Cerebellar cortex (tissue), 1 donor: ENCODE data around the gene TMEM17.
"Not testable (repeated sequence)": the region's sequence is repeated elsewhere in the genome, so short reads cannot be mapped to it uniquely, and the experiment has no call there.

Source experiments
- DNase-seq: peaks from one replicate; pipeline ENCODE4 v3.0.0-alpha.2; 2015; ENCODE audit warnings: low spot score

TMEM17 gene, protein sequence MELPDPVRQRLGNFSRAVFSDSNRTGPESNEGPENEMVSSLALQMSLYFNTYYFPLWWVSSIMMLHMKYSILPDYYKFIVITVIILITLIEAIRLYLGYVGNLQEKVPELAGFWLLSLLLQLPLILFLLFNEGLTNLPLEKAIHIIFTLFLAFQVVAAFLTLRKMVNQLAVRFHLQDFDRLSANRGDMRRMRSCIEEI

DNA sequence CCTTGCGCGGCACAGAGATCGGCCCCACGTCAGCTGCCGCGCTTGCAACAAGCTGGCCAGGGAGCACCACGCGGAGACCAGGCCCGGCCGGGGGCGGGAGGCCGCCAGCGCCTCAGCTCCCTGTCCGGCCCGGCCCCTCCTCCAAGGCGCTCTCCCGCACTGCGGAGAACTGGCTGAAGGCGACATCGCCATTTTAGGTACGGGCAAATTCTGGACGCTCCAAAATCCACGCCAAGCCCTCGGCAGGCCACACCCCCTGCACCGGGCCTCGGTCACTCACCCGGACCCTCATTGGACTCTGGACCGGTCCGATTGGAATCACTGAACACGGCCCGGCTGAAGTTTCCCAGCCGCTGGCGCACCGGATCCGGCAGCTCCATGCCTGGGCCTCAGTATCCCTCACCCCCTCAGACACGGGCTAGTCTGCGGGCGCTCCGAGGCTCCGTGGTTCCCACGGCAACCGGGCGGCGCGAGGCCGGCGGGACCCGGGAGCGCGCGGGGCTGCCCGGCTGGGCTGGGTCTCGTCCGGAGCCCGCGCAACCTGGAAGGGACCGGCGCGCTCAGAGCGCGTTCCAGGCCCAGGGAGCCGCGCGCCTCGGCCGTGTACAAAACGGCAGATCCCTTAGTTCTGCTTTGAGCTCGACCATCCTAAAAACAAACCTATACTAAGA, at the start of gene TMEM17:
TSS of gene TMEM17 (minus strand) at position 446 of the 671 bp plus-strand sequence. CDS start at position 380, 66 bp downstream.
- peak; percentile 94 for DNase-seq

DNA sequence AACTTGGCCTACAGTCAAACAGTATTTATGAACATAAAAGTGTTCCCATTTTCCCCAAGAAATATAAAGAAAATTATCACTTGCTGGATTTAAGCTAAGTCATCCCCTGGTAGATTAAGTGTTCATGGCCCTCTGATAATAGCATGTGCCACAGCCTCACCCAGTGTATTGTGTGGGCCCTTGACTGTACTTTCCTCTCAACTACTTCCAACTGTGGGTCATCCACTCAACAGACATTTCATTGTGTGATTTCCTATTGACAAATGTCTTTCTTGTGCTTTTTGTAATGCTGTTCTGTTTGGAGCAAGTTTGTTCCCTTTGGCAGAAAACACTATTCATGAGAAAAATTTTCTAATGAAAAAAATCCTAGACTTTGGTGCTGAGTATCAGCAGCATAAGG, 48.4 kb upstream of the TMEM17 start:
- DNase-seq, result no peak

DNA sequence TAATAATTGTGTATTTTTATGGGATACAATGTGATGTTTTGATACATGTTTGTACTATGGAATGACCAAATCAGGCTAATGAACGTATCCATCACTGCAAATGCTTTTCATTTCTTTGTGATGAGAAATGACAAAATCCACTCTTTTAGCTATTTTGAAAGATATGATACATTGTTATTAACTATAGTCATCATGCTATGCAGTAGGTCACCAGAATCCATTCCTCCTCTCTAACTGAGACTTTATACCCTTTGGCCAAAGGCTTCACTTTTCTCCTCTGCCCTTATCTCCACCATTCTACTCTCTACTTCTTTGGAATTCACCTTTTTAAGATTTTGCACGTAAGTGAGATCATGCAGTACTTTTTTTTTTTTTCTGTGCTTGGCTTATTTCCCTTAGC, 44.5 kb upstream of the TMEM17 start:
- DNase-seq, result no peak

DNA sequence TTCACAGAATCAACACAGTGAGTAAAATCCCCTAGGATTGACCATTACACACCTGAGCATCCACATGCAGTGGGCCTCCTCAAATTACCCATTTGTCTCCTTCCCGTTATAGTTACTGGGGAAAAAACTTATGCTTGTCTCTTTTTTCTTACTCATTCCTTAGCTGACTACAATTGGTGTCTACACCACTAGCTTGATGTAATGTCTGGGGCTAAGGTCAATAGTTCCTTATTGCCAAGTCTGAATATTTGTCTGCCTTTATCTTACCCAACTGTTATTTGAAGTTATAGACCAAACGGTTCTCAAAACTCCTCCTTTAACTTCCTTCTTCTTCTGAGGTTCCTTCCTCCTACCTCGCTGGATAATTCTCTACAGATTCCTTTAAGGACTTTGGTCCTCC, 41.9 kb upstream of the TMEM17 start:
- DNase-seq, result no peak

DNA sequence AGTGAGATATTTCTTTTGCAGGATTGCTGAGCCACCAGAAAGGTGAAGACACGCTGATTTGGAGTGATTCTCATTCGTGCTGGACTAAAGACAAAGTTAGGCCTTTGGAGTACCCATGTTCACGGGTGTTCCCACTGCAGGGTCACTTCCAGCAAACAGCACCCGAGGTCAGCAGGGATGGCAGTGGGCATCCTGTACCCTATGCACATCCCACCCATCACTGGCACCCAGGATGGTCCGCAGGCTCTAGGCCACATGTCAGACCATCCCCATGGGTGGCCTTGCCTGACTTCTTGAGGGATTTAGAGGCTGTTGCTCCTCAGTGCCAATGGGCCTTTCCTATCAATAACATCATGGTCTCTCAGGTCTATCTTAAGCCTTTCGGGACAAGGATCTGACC, 39.3 kb upstream of the TMEM17 start:
- DNase-seq, result no peak

DNA sequence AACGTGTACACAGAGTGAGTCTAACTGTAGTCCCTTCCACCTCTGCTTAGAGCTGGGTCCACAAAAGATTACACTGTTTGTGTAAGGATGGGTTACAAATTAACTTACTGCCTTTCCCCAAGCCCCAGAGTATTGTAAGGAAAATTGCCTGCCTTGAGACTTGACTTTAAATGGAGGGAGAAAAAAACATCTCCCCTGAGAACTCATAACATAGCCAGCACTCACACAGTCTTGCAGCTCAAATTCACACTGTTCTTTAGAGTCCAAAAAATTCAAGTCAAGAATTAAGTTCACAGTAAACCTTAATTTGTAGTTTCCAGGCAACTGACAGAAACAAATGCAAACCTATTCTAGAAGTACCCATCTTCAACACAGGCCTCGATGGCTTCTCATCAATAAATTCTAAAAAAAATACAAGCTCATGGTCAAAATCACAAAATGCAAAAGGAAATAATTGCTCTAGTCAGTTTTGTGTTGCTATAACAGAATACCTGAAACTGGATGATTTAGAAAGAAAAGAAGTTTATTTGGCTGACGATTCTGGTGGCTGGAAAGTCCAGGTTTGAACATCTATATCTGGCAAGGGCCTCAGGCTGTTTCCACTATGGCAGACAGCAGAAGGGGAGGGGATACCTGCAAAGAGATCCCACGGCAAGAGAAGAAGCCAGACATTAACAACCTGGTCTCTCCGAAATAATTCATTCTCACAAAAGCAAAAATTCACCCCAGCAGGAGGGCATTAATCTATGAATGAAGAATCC, 34.6 kb upstream of the TMEM17 start:
- DNase-seq, result no peak

DNA sequence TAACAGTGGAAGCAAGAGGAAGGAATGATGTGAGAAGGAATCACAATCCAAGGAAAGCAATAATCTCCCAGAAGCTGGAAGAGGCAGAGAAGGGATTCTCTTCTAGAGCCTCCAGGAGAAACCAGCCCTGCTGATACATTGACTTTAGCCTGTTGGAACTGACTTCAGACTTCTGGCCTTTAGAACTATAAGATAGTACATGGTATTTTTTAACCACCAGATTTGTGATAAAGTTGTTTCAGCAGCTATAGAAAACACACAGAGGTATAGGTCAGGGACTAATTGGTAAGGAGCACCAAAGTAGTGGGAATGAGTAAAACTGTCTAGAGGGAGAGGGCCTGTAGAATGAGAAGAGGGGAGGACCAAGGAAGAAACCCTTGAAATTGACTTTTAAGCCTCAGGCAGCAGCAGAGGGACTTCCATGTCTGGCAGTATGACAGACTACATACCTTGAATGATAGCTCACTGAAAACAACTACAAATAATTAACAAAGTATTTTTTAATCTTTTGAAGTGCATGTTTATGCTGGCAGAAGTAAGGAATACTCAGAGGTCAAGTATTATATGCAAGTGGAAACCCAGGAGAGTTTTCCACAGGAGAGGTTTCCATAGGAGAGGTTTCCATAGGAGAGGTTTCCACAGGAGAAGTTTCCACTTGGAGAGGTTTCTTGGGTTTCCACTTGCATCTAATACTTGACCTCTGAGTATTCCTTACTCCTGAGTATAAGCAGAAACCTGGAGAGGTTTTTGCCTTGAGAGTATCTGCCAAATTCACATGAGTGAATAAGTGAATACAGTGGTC, 33.8 kb upstream of the TMEM17 start:
- no peak for DNase-seq

DNA sequence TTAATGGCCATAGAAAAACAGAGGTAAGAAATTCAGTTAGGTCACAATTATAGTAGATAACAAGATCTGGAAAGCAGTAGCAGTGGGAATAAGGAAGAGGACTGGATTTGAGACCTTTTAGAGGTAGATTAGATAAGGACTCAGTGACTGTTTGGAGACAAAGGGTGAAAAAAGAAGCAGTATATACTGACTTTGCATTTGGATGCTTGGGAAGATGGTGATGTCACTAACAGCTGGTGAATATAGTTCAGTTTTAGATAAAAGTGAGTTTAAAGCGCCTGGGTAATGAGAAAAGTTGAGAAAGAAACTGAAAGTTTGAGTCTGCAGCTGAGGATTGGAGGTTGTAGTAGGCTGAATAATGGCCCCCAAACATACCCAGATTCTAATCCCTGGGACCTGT, 32.8 kb upstream of the TMEM17 start:
- no peak for DNase-seq

DNA sequence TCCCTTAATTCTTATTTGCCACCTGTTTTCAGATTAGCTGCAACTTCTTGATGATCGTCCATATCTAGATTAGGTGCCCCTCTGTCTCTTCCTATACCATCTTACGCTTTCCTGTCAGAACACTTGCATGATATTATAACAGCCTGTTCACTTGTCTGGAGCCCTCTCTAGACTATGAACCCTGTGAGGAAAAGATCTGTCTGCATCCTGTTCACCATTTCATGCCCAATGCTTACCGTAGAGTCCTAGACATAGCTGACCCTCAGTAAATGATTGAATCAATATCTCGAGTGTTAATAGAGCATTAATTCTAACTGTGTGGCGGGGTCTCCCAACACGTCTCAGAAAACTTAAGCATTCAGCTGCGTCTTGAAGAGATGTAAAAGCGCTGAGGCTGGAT, 31.8 kb upstream of the TMEM17 start:
- DNase-seq, result no peak

DNA sequence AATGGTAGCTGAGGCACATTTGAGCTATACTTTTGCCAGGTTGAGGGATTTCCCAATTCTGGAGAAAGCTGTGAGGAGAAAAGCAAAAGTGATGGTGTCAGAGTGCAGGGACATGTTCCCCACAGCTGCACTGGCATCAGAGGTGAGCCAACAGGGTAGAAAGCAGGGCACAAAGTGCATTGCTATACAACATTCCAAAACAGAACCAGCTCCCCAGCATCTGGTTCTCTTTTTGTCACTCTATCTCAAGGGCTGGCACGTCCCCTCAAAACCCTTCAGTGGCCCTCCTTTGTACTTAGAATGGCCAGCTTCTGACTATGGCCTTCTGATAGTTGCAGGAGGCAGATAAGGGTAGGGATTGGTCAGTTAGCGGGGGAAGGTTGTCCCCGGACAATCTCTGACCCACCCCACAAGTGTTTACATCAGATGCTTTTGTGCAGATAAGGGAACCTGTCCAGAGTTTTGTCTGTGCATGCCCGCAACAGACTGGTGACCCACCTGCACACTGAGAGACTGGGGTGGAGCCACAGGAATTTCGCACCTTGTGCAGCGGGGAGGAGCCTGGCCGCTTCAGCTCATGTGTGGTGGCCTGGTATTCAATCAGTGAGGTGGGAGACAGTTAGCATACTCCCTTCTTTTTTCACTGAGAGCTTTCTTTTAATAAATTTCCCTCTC, 31.0 kb upstream of the TMEM17 start:
- DNase-seq, result no peak

DNA sequence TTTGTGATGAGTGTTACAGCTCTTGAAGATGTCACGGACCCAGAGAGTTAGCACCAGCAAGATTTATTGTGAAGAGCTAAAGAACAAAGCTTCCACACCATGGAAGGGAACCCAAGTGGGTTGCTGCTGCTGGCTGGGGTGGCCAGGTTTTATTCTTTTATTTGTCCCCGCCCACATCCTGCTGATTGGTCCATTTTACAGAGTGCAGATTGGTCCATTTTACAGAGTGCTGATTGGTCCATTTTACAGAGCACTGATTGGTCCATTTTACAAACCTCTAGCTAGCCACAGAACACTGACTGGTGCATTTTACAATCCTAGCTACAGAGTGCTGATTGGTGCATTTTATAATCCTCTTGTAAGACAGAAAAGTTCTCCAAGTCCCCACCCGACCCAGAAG, 29.5 kb upstream of the TMEM17 start:
- DNase-seq, result not testable (repeated sequence)

DNA sequence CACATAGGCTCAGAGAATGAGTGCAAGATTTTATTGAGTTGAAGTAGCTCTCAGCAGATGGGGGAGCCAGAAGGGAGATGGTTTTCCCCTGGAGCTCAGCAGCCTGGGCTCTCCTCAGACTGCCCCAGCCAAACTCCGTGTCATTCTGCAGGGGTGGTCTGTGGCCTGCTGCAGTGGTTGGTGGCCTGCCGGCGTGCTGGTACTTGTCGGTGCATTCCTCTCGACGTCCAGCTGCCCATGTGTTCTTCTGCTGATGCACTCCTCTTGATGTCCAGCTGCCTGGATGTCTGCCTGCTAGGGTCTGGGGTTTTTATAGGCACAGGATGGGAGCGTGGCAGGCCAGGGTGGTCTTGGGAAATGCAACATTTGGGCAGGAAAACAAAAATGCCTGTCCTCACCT, 25.6 kb upstream of the TMEM17 start:
- no peak for DNase-seq

DNA sequence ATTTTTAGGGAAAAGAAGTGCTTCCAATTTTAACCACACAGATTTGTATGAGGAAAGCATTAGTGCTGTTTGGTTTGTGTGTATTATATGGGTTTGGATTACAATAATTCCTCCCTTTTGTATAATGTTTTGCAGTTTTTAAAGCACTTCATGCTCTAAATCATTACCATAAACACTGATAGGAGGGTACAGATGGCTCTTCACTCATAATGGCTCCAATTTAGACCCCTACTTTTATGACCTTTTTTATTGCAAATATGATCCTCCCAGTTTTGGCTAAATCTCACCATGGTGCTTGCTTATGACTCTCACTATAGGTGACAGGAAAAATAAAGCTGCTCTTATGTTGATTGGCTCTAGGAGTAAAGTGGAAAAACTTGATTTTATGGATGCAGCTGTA, 23.8 kb upstream of the TMEM17 start:
- DNase-seq, result no peak

DNA sequence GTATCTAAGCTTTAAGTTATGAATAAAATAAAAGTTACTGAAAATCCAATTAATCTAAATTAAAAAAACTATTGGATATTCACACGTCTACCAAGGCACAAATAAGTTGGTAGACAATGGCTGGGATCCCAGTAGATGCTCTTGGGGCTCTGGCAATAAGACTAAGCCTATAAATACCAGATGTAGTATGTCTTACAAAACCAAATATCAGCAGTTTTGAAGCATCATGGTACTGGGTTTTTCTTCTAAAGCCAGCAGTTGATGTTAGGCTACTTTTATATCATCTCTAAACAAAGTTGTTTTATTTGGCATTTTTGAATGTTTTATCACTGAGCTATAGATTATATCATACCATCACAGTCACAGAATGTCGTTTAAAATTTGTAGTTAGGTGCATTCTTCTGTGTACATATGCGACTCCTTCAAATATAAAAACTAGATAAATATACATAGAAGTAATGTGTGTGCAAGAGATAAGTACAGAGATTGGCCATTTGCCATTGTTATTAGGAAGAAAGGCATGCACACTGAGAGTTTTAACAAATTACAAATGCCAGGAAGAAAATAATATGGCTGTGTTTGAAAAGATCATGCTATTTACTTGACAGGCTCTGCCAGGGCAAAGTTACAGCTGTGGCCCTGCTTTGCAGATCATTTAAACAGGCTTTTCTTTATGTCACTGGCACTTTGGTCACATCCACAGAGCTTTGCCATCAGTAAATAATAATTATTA, 21.6 kb upstream of the TMEM17 start:
- no peak for DNase-seq

DNA sequence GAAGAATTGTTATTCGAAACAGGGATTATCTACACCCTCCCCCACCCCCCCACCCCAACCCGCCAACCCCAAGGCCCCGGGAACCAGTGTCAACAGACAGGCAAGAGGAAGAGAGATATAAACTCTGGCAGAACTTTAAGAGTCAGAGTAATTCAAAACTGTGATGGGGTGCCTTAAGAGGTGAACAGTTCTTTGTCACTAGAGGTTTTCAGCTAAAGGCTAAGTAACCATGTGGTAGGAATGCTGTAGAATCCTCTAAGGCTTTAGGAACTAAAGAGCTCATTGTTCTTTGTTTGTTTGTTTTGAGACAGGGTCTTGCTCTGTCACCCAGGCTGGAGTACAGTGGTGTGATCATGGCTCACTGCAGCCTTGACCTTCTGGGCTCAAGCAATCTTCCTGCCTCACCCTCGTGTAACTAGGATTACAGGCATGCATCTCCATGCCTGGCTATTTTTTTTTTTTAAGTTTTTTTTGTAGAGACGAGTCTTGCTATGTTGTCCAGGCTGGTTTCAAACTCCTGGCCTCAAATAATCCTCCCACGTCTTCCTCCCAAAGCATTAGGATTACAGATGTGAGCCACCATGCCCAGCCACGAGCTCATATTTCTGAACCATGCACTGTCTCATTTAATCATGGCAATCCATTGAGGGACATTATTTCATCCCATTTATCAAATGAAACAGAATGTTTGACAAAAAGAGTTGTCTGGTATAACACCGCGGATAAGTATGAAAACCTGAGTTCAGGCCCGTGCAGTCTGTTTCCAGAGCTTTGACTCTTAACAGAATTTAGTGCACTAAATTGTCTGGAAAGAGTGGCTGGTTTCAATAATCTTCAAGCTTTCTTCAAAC, 20.8 kb upstream of the TMEM17 start:
- DNase-seq, result no peak

DNA sequence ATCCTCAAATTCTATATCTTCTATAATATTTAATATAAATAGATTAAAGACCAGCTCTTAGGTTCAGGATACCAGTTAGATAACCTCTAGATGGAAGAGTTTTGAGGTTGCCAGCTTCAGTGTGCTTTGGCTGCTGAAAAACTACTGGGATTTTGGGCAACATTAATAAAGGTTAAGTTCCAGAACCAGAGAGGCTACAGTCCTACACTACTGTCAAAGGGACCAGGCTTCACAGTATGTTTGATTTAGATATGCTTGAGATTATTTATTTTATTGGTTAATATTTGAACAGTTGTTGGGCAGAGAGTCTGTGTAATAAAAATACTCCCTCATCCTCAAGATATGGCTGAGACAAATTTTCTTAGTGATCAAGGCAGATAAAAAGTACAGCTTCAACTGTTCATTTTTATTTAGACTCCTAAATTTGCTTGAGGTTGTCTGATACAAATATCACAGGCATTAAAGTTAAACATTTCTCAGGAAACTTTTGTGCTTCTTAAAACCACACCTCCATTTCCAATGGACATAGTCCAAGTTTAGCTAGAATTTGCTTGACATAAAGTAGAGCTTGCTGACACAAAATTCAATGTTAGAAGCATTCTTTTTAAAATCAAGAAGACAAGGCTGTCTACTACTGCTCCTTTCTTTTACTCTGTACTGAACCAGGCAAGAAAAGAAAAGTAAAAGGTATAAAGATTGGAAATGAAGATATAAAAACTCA, 19.7 kb upstream of the TMEM17 start:
- DNase-seq, result no peak

DNA sequence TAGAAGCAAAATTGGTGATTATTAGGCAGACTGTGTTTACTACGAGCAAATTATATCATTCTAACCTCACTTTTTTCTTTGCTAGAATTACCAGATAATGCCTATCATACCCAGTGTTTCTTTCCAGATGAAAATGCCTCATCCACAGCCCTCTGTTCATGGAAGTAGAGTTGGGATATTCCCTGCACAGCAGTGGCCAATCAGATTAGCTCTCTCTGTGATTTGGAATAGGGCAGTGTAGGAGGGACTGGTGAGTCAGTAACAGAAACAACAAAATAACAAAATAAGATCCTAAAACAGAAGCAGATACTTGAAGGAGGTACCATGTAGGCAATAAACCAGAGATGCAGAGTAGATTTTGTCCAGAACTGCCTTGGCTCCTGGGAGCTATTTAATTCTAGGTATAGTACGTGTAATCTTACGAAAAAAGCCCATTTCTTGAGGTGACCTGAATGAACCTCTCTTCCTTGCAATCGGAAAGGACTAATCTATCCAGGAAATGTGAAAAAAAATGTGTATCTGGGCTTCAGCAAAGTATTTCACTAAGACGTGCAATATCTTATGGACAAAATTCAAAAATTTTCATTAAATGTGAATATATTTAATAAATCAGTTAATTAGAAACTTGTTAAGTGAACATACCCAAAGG, 18.4 kb upstream of the TMEM17 start:
- no peak for DNase-seq

DNA sequence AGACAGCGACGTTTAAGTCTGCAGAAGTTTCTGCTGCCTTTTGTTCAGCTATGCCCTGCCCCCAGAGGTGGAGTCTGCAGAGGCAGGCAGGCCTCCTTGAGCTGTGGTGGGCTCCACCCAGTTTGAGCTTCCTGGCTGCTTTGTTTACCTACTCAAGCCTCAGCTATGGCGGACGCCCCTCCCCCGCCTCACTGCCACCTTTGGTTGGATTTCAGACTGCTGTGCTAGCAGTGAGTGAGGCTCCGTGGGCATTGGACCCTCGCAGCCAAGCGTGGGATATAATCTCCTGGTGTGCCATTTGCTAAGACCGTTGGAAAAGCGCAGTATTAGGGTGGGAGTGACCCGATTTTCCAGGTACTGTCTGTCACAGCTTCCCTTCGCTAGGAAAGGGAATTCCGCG, 15.1 kb upstream of the TMEM17 start:
- not testable (repeated sequence) for DNase-seq

DNA sequence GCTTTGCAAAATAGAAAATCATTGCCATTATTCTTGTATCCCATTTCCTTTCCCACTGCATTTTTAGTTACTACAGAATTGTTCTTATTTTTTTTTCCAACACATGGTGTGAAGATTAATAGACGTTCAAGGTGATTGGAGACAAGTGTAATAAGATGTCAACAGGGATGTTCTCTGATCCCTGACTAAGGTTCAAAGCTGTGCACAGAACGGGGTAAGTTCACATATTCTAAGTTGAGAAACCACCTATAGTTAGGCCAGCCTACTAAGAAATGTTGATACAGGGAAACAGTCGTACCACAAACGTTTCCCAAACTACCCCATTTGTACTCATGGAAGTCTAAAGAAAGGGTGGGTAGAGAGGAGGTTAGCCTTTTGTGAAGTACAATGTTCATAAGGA, 6.4 kb upstream of the TMEM17 start:
- DNase-seq, result no peak
